GM12875 (cell line): ENCODE data around the gene SCN1A.

Experiments used
- H3K4me3 ChIP-seq: one replicate; pipeline ENCODE4 v1.5.1; 2011; ENCODE audit warnings: low read depth, low read length, control low read depth
- TF ChIP-seq, protein P1 (sequence below): IDR thresholded peaks from 2 replicates; pipeline ENCODE4 v1.5.1; 2011; ENCODE audit warnings: low read depth, mild to moderate bottlenecking, control low read depth, inconsistent platforms, low read length, moderate library complexity, borderline replicate concordance; ENCODE audit not compliant: insufficient read depth

SCN1A gene

DNA sequence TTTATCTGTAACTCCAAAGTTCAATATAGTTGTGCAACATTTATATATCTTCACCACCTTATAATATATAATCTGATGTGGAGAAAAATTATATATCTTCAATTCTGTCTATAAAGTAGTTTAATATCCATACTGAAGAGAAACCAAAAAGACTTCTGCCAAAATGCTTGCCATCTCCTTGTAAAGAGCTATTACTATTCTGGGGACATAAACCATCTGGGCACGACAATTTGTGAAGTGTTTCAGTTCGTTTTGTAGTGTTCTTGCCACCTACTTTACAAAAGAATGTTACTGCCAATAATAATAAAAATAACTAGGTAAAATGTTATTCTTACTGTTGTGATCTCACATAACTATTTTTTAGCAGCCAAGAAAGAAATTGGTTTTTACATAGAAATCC is 45.1 kb downstream of the SCN1A start:
- no peak overlapping the region for H3K4me3 ChIP-seq
- TF ChIP-seq, protein P1, sequence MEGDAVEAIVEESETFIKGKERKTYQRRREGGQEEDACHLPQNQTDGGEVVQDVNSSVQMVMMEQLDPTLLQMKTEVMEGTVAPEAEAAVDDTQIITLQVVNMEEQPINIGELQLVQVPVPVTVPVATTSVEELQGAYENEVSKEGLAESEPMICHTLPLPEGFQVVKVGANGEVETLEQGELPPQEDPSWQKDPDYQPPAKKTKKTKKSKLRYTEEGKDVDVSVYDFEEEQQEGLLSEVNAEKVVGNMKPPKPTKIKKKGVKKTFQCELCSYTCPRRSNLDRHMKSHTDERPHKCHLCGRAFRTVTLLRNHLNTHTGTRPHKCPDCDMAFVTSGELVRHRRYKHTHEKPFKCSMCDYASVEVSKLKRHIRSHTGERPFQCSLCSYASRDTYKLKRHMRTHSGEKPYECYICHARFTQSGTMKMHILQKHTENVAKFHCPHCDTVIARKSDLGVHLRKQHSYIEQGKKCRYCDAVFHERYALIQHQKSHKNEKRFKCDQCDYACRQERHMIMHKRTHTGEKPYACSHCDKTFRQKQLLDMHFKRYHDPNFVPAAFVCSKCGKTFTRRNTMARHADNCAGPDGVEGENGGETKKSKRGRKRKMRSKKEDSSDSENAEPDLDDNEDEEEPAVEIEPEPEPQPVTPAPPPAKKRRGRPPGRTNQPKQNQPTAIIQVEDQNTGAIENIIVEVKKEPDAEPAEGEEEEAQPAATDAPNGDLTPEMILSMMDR, result no peak

DNA sequence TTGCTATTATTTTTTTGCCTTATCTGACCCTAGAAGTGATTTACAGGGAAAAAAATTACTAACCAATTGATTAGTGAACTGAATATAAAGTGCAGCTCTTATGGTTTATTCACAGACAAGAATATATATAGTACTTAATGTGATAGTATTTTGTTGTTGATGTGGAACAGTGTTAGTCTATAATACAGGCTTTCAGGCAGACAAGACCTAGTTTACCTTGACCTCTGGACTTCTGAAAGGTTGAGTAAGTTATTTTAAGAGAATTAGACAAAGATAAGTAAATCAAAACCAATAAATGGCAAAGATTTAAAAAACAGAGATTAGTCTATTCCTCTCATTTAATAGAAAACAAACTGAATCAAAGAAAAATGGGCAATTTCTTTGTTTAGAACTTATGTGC is 46.0 kb downstream of the SCN1A start:
- TF ChIP-seq, protein P1, result no peak
- H3K4me3 ChIP-seq, result no peak overlapping the region

DNA sequence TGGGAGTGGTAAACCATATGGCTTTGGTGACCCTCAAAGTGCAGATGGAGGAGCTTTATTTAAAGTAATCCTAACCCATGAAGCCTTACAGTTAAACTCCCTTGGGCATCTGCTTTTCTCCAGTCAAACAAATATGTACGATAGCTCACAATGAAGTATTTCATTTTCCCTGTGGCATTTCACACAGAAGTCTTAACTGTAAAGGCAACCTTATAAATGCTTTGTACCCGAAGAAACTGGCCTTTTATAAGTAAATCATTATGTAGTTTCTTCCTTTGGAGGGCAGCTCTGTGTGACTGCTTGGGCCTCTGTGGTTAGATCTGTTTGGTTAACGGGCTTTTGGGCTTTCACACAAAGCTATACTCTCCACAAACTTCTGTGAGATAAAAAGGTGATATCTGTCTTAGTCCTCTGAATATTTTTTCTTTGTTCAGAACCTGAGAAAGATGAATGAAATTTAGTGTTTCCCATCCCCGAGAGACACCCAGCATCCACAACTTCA is 46.6 kb downstream of the SCN1A start:
- TF ChIP-seq, protein P1, result no peak
- H3K4me3 ChIP-seq, result no peak overlapping the region

DNA sequence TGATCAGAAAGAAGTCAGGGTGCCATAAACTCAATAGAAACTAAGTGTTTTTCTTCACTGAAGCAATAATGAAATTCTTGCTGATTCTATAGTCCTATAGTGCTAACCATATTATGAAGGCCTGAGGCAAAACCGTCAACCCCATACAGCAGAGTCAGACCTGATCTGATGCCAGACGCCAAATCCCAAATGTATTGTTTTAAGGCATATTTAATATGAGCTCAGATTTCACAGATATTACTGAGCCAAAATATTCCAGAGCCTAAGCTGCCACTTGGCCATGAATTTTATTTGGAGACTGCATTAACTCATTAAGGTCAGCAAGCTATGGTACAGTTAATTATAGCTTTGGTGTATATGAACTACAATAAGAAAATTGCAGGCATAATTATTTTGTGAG is 53.4 kb downstream of the SCN1A start:
- H3K4me3 ChIP-seq, result no peak overlapping the region
- TF ChIP-seq, protein P1, result no peak

DNA sequence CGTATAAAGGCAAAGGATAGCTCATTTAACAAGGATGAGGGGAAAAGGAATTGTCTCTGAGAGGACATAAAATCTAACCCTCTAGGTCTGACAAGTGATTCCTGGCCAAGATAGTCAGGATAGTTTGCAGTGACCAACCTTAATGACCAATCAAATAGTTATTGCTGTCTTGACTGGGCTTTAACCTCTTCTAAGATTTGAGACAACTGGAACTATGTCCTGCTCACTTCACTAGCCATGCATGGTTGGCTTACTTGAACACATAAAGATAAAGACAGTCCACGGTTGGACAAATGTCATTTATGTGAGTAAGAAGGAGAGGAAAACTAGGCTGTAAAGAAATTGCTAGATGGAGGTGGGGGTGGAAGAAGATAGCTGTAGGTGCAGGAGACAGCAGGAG is 53.8 kb downstream of the SCN1A start:
- no peak overlapping the region for H3K4me3 ChIP-seq
- TF ChIP-seq, protein P1, result no peak

DNA sequence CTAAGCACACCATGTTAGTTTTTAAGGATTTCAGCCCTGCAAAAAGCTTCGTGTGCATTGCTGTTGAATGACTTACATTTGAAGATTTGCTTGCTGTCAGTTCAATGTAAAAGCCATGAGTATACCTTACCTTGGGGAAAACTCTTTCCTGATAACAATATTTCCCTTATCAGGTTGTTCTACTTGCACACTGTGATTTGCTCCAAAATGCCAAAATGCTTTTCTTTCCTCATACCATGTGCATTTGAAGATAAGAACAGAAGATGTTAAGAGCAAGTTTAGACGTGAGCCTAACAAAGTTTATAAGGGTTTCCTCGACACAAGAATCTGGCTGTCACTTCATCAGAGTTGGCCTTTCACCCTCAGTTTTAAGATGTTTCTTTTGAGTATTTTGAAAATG is 57.6 kb downstream of the SCN1A start:
- TF ChIP-seq, protein P1, result no peak
- no peak overlapping the region for H3K4me3 ChIP-seq

DNA sequence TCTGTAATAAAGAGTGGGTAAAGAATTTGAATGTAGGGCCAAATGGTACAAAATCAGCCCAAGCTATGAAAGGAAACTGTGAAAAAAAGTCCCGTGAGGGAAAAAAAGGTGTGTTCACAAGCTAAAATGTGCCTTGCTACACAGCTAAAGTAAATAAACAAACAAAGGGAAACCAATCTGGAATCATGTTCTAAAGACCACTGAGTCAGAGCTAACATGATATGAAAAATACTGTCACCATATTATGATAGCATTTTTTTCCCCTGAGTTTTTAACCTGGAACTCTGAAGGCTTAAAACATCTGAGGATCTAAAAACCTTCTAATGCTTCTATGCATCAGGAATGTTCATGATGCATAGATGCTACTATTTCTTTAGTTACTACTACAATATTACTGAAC is 58.8 kb downstream of the SCN1A start:
- TF ChIP-seq, protein P1, result no peak
- H3K4me3 ChIP-seq, result no peak overlapping the region
